Measurements from ENCODE around the gene DOC2B. TPM values are rescaled to one million over a fixed set of nuclear protein-coding genes. Genes with fewer than 3 reads are reported as not detected.

Gene DOC2B
- total RNA-seq, 4 donors from 2014 or later, result 4.4 to 11.5 (median 10.6) TPM

- no peaks in the 10 kb centered on the region for H3K9me3 ChIP-seq
- no peaks in the 10 kb centered on the region for H3K36me3 ChIP-seq
- no peak for ATAC-seq
- H3K4me1 ChIP-seq, result no peaks in the 10 kb centered on the region
- H3K27ac ChIP-seq, result no peak overlapping the region
- H3K27me3 ChIP-seq, result peaks cover 58% of the 10 kb centered on the region
- 64 to 68% methylated on average over 7 of the region's 7 CpGs for WGBS, 2 donors (ENCODE audit: low coverage in 1 of 2)
- no peak for TF ChIP-seq POLR2A (IDR thresholded peaks at IDR 0.05)
- TF ChIP-seq POLR2AphosphoS5 (IDR thresholded peaks at IDR 0.05), result no peak
- TF ChIP-seq CTCF (IDR thresholded peaks at IDR 0.05), result no peak
- TF ChIP-seq EP300 (IDR thresholded peaks at IDR 0.05), result no peak
- H3K4me3 ChIP-seq, result no peak overlapping the region
These were observed 8.0 kb upstream of the DOC2B start for GRCh38 chr17:189444-189843.

DNA sequence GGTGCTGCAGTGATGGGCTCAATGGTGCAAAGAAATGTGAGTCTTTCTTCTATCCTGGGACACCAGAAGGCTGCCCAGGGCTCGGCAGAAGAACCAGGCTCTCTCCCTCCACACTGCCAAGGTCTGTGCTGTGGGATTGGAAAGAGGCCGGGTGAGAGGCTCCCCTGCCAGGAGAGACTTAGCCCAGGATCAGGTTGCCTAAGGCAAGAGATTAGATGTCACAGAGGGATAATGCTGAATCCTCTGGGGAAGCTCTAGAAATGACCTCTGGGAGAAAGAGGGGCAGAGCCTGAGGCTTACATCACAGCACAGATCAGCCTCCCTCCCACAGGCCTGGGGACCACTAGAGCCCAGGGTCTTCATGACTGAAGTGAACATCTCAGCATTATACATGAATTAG lies 5.7 kb upstream of the DOC2B start:
- ATAC-seq, result no peak
- peaks cover 0 to 2% (median 0%) of the 10 kb centered on the region in 3 donors for H3K4me1 ChIP-seq
- no peaks in the 10 kb centered on the region for H3K9me3 ChIP-seq
- no peak overlapping the region for H3K27ac ChIP-seq
- no peaks in the 10 kb centered on the region for H3K36me3 ChIP-seq
- no CpG with 5 or more reads among the region's 2 CpGs for WGBS, 2 donors (ENCODE audit: low coverage in 1 of 2)
- H3K4me3 ChIP-seq, result no peak overlapping the region
- peaks cover 61% of the 10 kb centered on the region for H3K27me3 ChIP-seq
- TF ChIP-seq EP300 (IDR thresholded peaks at IDR 0.05), result no peak
- TF ChIP-seq POLR2AphosphoS5 (IDR thresholded peaks at IDR 0.05), result no peak
- no peak for TF ChIP-seq CTCF (IDR thresholded peaks at IDR 0.05)
- TF ChIP-seq POLR2A (IDR thresholded peaks at IDR 0.05), result no peak

DNA sequence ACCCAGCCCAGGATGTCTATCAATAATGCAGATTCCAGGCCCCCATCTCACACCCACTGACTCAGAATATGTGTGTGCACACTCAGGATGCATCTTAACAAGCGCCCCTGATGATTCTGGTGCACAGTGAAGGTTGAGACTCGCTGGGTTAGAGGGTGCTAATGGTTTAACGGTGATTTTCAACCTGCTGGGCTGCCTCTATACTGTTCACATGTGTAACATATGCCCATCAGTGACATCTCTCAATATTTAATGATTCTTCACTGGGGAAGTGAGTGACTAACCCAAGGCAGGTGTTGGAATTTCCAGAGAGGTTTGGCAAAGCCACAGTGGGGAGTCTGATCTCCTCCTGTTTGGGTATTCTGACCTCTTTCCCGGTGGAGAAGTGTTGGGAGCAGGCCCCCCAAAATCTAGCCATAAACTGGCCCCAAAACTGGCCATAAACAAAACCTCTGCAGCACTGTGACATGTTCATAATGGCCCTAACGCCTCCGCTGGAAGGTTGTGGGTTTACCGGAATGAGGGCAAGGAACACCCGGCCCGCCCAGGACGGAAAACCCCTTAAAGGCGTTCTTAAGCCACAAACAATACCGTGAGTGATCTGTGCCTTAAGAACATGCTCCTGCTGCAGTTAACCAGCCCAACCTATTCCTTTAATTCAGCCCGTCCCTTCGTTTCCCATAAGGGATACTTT lies 4.1 kb upstream of the DOC2B start:
- peak overlapping the region in 1 of 4 donors; percentile 51 for H3K27ac ChIP-seq

DNA sequence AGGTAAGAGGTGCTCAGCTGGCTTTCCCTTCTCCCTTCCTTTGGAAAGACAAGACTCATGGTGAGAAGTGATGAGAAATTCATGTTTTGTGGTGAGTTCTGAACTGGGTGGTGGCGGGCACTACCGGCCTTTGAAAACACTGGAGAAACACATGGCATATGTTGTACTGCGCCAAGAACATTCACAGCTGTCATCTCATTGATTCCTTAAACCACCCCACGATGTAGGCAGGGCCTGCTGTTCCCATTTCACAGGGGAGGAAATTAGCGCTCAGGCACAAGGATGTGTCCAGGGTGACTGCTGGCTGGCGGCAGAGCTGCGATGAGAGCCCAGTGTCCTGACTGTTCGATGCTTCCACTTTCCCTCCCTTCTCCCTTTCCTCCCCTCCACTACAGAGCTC lies 1.6 kb upstream of the DOC2B start:
- ATAC-seq, result no peak
- Histone ChIP-seq H3K36me3 (no peaks in the 10 kb centered on the region), H3K4me1 (peaks cover 0 to 39% (median 4%) of the 10 kb centered on the region in 3 donors), H3K27ac (no peak overlapping the region), H3K9me3 (no peaks in the 10 kb centered on the region), H3K27me3 (peaks cover 82% of the 10 kb centered on the region), H3K4me3 (no peak overlapping the region)
- WGBS, 2 donors (ENCODE audit: low coverage in 1 of 2), result 51 to 96% methylated on average over 4 to 5 of the region's 8 CpGs
- TF ChIP-seq POLR2AphosphoS5 (IDR thresholded peaks at IDR 0.05), result no peak
- TF ChIP-seq EP300 (IDR thresholded peaks at IDR 0.05), result no peak
- no peak for TF ChIP-seq CTCF (IDR thresholded peaks at IDR 0.05)
- TF ChIP-seq POLR2A (IDR thresholded peaks at IDR 0.05), result no peak

More for the DNA sequence above, 4.1 kb upstream of the DOC2B start:
- H3K27me3 ChIP-seq, result peaks cover 75% of the 10 kb centered on the region
- H3K9me3 ChIP-seq, result no peaks in the 10 kb centered on the region
- H3K36me3 ChIP-seq, result no peaks in the 10 kb centered on the region
- H3K4me3 ChIP-seq, result no peak overlapping the region
- peaks cover 0 to 15% (median 4%) of the 10 kb centered on the region in 3 donors for H3K4me1 ChIP-seq
- TF ChIP-seq CTCF (IDR thresholded peaks at IDR 0.05), result no peak
- no peak for TF ChIP-seq POLR2A (IDR thresholded peaks at IDR 0.05)
- TF ChIP-seq POLR2AphosphoS5 (IDR thresholded peaks at IDR 0.05), result no peak
- TF ChIP-seq EP300 (IDR thresholded peaks at IDR 0.05), result no peak
- no peak for ATAC-seq
- 62 to 65% methylated on average over 5 to 6 of the region's 14 CpGs for WGBS, 2 donors (ENCODE audit: low coverage in 1 of 2)

Data from gastroesophageal sphincter (tissue), 4 donors.